Activated T-helper 17 cell treated with anti-CD3 and anti-CD28 coated beads, Interleukin-2, amount 50 U/mL, for 72 hours (primary cell): ENCODE data around the gene CCDC92B. TPM values are rescaled to one million over a fixed set of nuclear protein-coding genes. Genes with fewer than 3 reads are reported as not detected.
A peak's percentile ranks its signal among the peaks of the same experiment; 100 is the strongest.
"Not testable (repeated sequence)": the region's sequence is repeated elsewhere in the genome, so short reads cannot be mapped to it uniquely, and the experiment has no call there.

Source experiments
- ATAC-seq: fragments of 150-1000 bp; cut with Tn5 transposase; replicated peaks from 2 replicates; pipeline ENCODE4 v1.10.0; 2021; ENCODE audit warnings: mild to moderate bottlenecking, moderate library complexity
- H3K27ac Mint-ChIP-seq: one replicate; pipeline ENCODE4 v1.8.0; 2022; ENCODE audit warnings: mixed read lengths
- H3K27me3 Mint-ChIP-seq: one replicate; pipeline ENCODE4 v1.8.0; 2022; ENCODE audit warnings: mixed read lengths
- H3K36me3 Mint-ChIP-seq: one replicate; pipeline ENCODE4 v1.8.0; 2022; ENCODE audit warnings: low read depth, mild to moderate bottlenecking, mixed read lengths
- H3K4me1 Mint-ChIP-seq: one replicate; pipeline ENCODE4 v1.8.0; 2022; ENCODE audit warnings: mixed read lengths
- H3K4me3 Mint-ChIP-seq: one replicate; pipeline ENCODE4 v1.8.0; 2022; ENCODE audit warnings: mild to moderate bottlenecking, mixed read lengths
- H3K9me3 Mint-ChIP-seq: one replicate; pipeline ENCODE4 v1.8.0; 2022; ENCODE audit warnings: mixed read lengths
- total RNA-seq, 2 donors: library from RNA; stranded (reverse); gene quantifications; one replicate each; pipeline ENCODE4 v1.2.3, GENCODE V29; 2022

CCDC92B gene
- total RNA-seq, 2 donors from 2014 or later: 0.11 TPM; not detected in 1

GRCh38 chr17:2784864-2785263, 35.4 kb upstream of the CCDC92B start:
- Mint-ChIP-seq H3K9me3 (no peaks in the 10 kb centered on the region), H3K4me3 (no peak overlapping the region), H3K4me1 (no peaks in the 10 kb centered on the region), H3K27ac (no peak overlapping the region), H3K27me3 (no peaks in the 10 kb centered on the region), H3K36me3 (no peaks in the 10 kb centered on the region)
- ATAC-seq: no peak

DNA sequence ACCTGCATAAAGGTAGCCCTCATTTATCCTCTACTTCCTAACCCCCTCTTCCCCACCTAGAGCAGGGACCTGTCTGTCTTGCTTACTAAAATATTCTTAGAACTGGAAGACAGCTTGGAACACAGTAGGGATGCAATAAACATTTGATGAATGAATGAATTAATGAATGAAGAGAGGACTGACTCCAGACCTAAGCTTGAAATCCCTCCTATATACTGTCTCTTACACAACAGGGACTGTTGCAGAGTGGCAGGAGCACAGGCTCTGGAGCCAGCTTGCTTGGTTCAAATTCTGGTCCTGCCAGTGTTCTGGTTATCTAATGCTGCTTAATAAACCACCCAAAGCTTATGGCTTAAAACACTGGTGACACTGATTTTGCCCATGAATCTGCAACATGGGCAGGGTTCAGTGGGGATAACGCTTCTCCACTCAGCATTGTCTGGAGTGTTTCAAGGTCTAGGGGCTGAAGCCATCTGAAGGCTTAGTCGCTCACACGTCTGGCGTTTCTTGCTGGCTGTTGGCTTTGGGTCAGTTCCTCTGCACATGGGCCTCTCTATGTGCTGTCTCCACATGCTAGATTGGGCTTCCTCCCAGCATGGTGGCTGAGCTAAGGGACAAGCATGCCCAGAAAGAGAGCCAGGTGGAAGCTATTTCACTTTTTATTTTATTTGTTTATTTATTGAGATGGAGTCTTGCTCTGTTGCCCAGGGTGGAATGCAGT, 34.0 kb upstream of the CCDC92B start:
- no peaks in the 10 kb centered on the region for H3K27me3 Mint-ChIP-seq
- no peak overlapping the region for H3K27ac Mint-ChIP-seq
- no peaks in the 10 kb centered on the region for H3K4me1 Mint-ChIP-seq
- ATAC-seq: no peak
- no peaks in the 10 kb centered on the region for H3K9me3 Mint-ChIP-seq
- H3K36me3 Mint-ChIP-seq: no peaks in the 10 kb centered on the region
- no peak overlapping the region for H3K4me3 Mint-ChIP-seq

DNA sequence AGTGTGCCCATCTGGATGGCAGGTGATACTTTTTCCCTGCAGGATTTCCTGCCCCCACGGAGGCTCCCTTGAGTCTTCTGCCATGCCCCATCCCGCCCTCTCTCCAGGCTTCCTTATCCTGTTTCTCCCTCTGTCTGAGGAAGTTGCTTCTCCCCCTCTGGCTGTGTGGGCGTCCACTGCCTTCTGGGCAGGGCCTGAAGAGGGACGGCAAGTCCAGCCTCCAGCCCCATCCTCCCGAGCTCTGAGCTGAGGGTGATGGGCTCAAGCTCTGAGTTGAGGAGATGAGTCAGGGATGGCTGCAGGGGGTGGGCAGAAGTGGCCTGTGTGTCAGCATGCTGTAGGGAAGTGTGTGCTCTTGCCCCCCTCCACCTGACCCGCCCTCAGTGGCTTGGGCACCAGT, 32.6 kb upstream of the CCDC92B start:
- ATAC-seq: no peak
- H3K4me1 Mint-ChIP-seq: no peaks in the 10 kb centered on the region
- H3K4me3 Mint-ChIP-seq: no peak overlapping the region
- H3K36me3 Mint-ChIP-seq: no peaks in the 10 kb centered on the region
- H3K27ac Mint-ChIP-seq: no peak overlapping the region
- no peaks in the 10 kb centered on the region for H3K9me3 Mint-ChIP-seq
- H3K27me3 Mint-ChIP-seq: peaks cover 2% of the 10 kb centered on the region

- not testable (repeated sequence) for ATAC-seq, H3K4me3 Mint-ChIP-seq, H3K27ac Mint-ChIP-seq, H3K27me3 Mint-ChIP-seq, H3K9me3 Mint-ChIP-seq, H3K4me1 Mint-ChIP-seq, H3K36me3 Mint-ChIP-seq
Measured at GRCh38 chr17:2781598-2781997, 32.1 kb upstream of the CCDC92B start.

DNA sequence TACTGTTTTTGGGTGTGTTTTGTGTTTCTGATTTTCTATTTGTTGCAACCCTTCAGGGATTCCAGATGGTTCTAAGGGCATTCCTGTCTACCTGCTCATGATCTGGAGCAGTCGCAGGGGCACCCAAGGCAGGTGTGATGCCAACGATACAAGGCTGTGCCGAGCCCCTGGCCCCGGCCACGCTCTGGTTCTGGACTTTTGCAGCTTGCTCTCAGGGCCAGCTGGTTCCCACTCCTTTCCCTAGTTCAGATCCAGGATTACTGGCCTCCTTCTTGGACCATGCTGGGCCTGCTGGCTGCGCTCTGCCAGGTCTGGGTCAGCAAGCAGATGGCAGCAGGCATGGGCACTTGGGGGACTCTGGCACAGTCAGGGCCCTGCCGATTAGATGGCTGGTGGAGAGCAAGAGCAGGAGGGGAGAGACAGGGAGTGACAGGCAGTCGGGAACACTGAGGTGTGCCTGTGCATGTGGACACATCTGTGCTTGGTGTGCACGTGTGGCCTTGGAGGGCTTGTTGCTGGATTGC, 31.5 kb upstream of the CCDC92B start:
- no peak overlapping the region for H3K4me3 Mint-ChIP-seq
- ATAC-seq: no peak

DNA sequence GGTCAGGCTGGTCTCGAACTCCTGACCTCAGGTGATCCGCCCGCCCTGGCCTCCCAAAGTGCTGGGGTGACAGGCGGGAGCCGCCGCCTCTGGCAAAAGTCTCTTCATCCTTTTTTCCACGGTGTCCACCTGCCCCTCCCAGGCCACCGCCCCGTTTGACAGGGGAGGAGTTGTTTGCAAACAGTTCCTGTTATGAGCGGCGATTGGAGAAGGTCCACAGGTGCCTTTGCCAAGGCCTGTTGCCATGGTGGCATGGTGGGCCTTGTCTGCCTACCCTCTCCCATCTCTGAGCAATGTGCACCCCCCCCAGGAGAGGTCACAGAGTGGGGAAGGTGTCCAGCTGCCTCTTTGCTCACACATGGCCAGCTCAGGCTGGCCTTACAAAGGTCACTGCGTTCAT, 30.8 kb upstream of the CCDC92B start:
- no peak overlapping the region for H3K27ac Mint-ChIP-seq
- no peak for ATAC-seq
- no peak overlapping the region for H3K4me3 Mint-ChIP-seq
- H3K36me3 Mint-ChIP-seq: no peaks in the 10 kb centered on the region
- H3K9me3 Mint-ChIP-seq: no peaks in the 10 kb centered on the region
- H3K27me3 Mint-ChIP-seq: peaks cover 10% of the 10 kb centered on the region
- no peaks in the 10 kb centered on the region for H3K4me1 Mint-ChIP-seq

More for the DNA sequence above, 31.5 kb upstream of the CCDC92B start:
- no peaks in the 10 kb centered on the region for H3K9me3 Mint-ChIP-seq
- peaks cover 5% of the 10 kb centered on the region for H3K27me3 Mint-ChIP-seq
- no peak overlapping the region for H3K27ac Mint-ChIP-seq
- no peaks in the 10 kb centered on the region for H3K4me1 Mint-ChIP-seq
- no peaks in the 10 kb centered on the region for H3K36me3 Mint-ChIP-seq

DNA sequence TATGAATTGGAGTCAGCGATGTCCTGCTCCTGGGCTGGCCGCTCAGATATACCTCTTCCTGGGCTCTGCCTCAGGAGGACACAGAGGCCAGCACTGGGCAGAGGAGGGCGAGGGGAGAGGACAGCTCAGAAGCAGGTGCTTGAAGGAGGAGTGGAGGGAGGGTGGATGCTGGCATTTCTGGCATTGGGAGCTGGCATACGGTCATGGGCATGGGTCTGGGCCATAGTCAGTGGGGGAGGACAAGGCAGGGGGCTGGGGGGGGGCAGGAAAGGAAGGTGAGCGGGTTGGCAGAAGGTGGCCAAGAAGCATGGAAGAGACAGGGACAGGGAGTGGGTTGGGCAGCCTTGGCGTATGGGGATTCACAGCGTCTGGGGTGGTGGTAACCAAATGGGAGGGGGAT, 30.1 kb upstream of the CCDC92B start:
- no peaks in the 10 kb centered on the region for H3K4me1 Mint-ChIP-seq
- H3K36me3 Mint-ChIP-seq: no peaks in the 10 kb centered on the region
- H3K27me3 Mint-ChIP-seq: peaks cover 15% of the 10 kb centered on the region
- no peaks in the 10 kb centered on the region for H3K9me3 Mint-ChIP-seq
- H3K27ac Mint-ChIP-seq: no peak overlapping the region
- H3K4me3 Mint-ChIP-seq: no peak overlapping the region
- no peak for ATAC-seq

GRCh38 chr17:2778489-2778888, 29.0 kb upstream of the CCDC92B start:
- Mint-ChIP-seq H3K27ac (no peak overlapping the region), H3K27me3 (peaks cover 19% of the 10 kb centered on the region), H3K4me1 (no peaks in the 10 kb centered on the region), H3K9me3 (no peaks in the 10 kb centered on the region), H3K4me3 (no peak overlapping the region), H3K36me3 (no peaks in the 10 kb centered on the region)
- ATAC-seq: no peak

DNA sequence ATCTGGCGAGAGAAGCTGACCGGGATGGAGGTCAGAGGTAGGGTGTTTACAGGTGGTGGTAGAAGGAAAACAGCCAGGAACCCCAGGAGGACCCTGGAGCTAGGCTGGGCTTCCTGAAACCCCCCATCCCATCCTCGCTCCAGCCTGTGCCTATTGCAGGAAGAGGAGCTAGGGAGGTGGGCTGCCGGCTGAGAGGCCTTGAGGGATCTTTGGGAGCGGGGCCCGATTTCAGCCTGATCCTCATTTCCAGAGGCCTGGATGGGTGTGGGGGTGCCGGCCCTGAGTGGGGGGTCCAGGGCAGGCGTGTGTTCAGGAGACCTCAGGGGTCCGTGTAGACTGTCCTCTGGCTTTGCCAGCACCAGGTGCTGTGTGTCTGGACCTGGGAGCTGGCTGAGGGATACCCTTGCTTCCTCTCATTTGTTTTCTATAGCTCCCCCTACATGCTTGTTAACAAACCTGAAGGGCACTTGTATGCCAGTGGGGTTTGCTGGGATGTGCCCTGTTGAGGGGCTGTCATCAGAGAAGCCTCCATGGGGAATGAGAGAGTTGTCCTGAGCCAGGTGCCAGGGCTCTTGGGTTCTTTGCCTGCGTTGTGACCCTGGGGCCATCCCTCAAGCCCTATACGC, 27.9 kb upstream of the CCDC92B start:
- no peaks in the 10 kb centered on the region for H3K4me1 Mint-ChIP-seq
- H3K36me3 Mint-ChIP-seq: no peaks in the 10 kb centered on the region
- no peaks in the 10 kb centered on the region for H3K9me3 Mint-ChIP-seq
- ATAC-seq: no peak
- H3K4me3 Mint-ChIP-seq: peak overlapping the region; percentile 62
- no peak overlapping the region for H3K27ac Mint-ChIP-seq
- H3K27me3 Mint-ChIP-seq: peaks cover 29% of the 10 kb centered on the region

DNA sequence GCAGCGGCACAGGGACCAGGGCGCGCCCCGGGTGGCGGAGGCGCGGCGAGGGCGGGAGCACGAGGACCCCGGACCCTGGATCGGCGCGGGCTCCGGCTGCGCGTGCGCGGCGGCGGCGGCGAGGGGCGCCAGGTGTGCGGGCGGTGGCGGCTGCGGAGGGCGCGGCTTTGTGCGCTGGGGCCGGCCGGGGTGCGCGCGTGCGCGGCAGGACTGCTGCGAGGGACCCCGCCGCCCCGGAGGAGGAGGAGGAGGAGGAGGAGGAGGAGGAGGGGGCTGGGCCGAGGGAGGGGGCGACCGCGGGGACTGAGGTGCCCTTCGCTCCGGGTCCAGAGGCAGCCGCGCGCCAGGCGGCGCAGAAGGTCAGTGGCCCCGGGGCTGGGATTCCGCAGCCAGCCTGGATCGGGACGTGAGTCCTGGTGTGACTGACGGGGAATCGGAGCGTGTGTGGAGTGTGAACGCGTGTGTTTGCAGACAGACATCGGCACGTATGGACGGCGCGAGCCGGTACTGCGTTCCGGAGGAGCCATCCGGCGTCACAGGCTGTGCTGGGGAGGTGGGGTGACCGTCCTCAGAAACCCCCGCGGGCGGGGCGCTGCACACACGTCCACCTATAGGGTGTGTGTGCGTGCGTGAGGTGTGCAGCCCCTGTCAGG, 27.3 kb upstream of the CCDC92B start:
- H3K4me1 Mint-ChIP-seq: no peaks in the 10 kb centered on the region
- ATAC-seq: peak; percentile 35

GRCh38 chr17:2775206-2775605, 25.8 kb upstream of the CCDC92B start:
- H3K27ac Mint-ChIP-seq: no peak overlapping the region
- no peak for ATAC-seq
- peaks cover 29% of the 10 kb centered on the region for H3K27me3 Mint-ChIP-seq
- peak overlapping the region; percentile 26 for H3K4me3 Mint-ChIP-seq
- no peaks in the 10 kb centered on the region for H3K36me3 Mint-ChIP-seq
- no peaks in the 10 kb centered on the region for H3K4me1 Mint-ChIP-seq
- H3K9me3 Mint-ChIP-seq: no peaks in the 10 kb centered on the region

More for the DNA sequence above, 27.3 kb upstream of the CCDC92B start:
- Mint-ChIP-seq H3K27ac (no peak overlapping the region), H3K27me3 (peaks cover 29% of the 10 kb centered on the region), H3K4me3 (peak overlapping the region; percentile 62), H3K9me3 (no peaks in the 10 kb centered on the region), H3K36me3 (no peaks in the 10 kb centered on the region)

GRCh38 chr17:2770129-2770528, 20.7 kb upstream of the CCDC92B start:
- Mint-ChIP-seq H3K4me1 (no peaks in the 10 kb centered on the region), H3K4me3 (no peak overlapping the region), H3K27ac (no peak overlapping the region), H3K9me3 (no peaks in the 10 kb centered on the region), H3K36me3 (no peaks in the 10 kb centered on the region), H3K27me3 (peaks cover 18% of the 10 kb centered on the region)
- ATAC-seq: no peak

DNA sequence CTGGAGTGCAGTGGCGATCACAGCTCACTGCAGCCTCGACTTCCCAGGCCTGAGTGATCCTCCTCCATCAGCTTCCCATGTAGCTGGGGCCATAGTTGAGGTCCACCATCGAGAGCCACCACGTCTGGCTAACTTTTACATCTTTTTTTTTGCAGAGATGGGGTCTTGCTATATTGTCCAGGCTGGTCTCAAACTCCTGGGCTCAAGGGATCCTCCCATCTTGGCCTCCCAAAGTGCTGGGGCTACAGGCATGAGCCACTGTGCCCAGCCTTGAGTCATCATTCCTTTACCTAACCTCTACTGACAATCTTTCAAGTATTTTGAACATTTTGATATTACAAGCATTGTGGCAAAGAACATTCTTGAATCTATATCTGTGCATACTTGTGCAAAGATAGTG, 9.4 kb upstream of the CCDC92B start:
- Mint-ChIP-seq H3K9me3 (no peaks in the 10 kb centered on the region), H3K4me1 (peaks cover 4% of the 10 kb centered on the region), H3K4me3 (no peak overlapping the region), H3K27ac (no peak overlapping the region), H3K36me3 (no peaks in the 10 kb centered on the region), H3K27me3 (peaks cover 29% of the 10 kb centered on the region)
- ATAC-seq: no peak

GRCh38 chr17:2755891-2756724, 6.7 kb upstream of the CCDC92B start:
- Mint-ChIP-seq H3K4me3 (no peak overlapping the region), H3K27me3 (peaks cover 22% of the 10 kb centered on the region), H3K27ac (no peak overlapping the region), H3K4me1 (no peaks in the 10 kb centered on the region), H3K36me3 (no peaks in the 10 kb centered on the region), H3K9me3 (no peaks in the 10 kb centered on the region)
- no peak for ATAC-seq
